Nephron (organoid): Measurements from ENCODE around the gene SLC1A7.

Experiments used
- H3K27ac Mint-ChIP-seq, 3 experiments: 2 replicates each; pipeline ENCODE4 v1.8.0; 2020; ENCODE audit warnings: mixed read lengths in 3 of 3, mild to moderate bottlenecking in 2 of 3, moderate library complexity in 1 of 3
- H3K27me3 Mint-ChIP-seq: 2 replicates; pipeline ENCODE4 v1.8.0; 2021; ENCODE audit warnings: low read depth, mild to moderate bottlenecking, moderate library complexity, mixed read lengths
- H3K36me3 Mint-ChIP-seq: 2 replicates; pipeline ENCODE4 v1.8.0; 2020; ENCODE audit warnings: low read depth, mixed read lengths
- H3K4me1 Mint-ChIP-seq: 2 replicates; pipeline ENCODE4 v1.8.0; 2020; ENCODE audit warnings: mixed read lengths
- H3K4me3 Mint-ChIP-seq, 3 experiments: 2 replicates each; pipeline ENCODE4 v1.8.0; 2020; ENCODE audit warnings: mild to moderate bottlenecking in 3 of 3, mixed read lengths in 3 of 3, moderate library complexity in 2 of 3
- H3K9me3 Mint-ChIP-seq: 2 replicates; pipeline ENCODE4 v1.8.0; 2020; ENCODE audit warnings: mixed read lengths
- CTCF ChIP-seq, 3 experiments: fragments of 200-600 bp; sonication (generic); IDR thresholded peaks; one replicate each; pipeline ENCODE4 v1.5.0; 2021; ENCODE audit warnings: antibody characterized with exemption in 3 of 3; ENCODE audit not compliant: unreplicated experiment in 3 of 3

Gene SLC1A7

GRCh38 chr1:53135735-53136114 lies 6.7 kb downstream of the SLC1A7 start:
- H3K4me3 Mint-ChIP-seq = no peak overlapping the region
- peaks cover 4% of the 10 kb centered on the region for H3K27me3 Mint-ChIP-seq
- H3K4me1 Mint-ChIP-seq = peaks cover 10% of the 10 kb centered on the region
- TF ChIP-seq CTCF (IDR thresholded peaks at IDR 0.05; ENCODE audit: unreplicated experiment in 3 of 3) = no peak
- H3K27ac Mint-ChIP-seq = no peak overlapping the region
- no peaks in the 10 kb centered on the region for H3K36me3 Mint-ChIP-seq
- H3K9me3 Mint-ChIP-seq = peaks cover 12% of the 10 kb centered on the region

- Mint-ChIP-seq H3K27me3 (peaks cover 4% of the 10 kb centered on the region), H3K4me1 (peaks cover 8% of the 10 kb centered on the region), H3K4me3 (no peak overlapping the region), H3K36me3 (no peaks in the 10 kb centered on the region), H3K27ac (no peak overlapping the region), H3K9me3 (peaks cover 12% of the 10 kb centered on the region)
- no peak for TF ChIP-seq CTCF (IDR thresholded peaks at IDR 0.05; ENCODE audit: unreplicated experiment in 3 of 3)
Observed at GRCh38 chr1:53134961-53135734, 7.3 kb downstream of the SLC1A7 start.

GRCh38 chr1:53134042-53134485 lies 8.4 kb downstream of the SLC1A7 start:
- H3K36me3 Mint-ChIP-seq = no peaks in the 10 kb centered on the region
- peaks cover 13% of the 10 kb centered on the region for H3K27me3 Mint-ChIP-seq
- no peak overlapping the region for H3K4me3 Mint-ChIP-seq
- H3K4me1 Mint-ChIP-seq = peaks cover 9% of the 10 kb centered on the region
- H3K9me3 Mint-ChIP-seq = peaks cover 11% of the 10 kb centered on the region
- TF ChIP-seq CTCF (IDR thresholded peaks at IDR 0.05; ENCODE audit: unreplicated experiment in 3 of 3) = no peak
- H3K27ac Mint-ChIP-seq = no peak overlapping the region

- peaks cover 13% of the 10 kb centered on the region for H3K27me3 Mint-ChIP-seq
- TF ChIP-seq CTCF (IDR thresholded peaks at IDR 0.05; ENCODE audit: unreplicated experiment in 3 of 3) = no peak
- H3K9me3 Mint-ChIP-seq = peaks cover 7% of the 10 kb centered on the region
- no peak overlapping the region for H3K27ac Mint-ChIP-seq
- H3K4me3 Mint-ChIP-seq = no peak overlapping the region
- H3K36me3 Mint-ChIP-seq = no peaks in the 10 kb centered on the region
- peaks cover 5% of the 10 kb centered on the region for H3K4me1 Mint-ChIP-seq
Observed at GRCh38 chr1:53133261-53134041, 9.0 kb downstream of the SLC1A7 start.

GRCh38 chr1:53132176-53132575 lies 10.3 kb downstream of the SLC1A7 start:
- TF ChIP-seq CTCF (IDR thresholded peaks at IDR 0.05; ENCODE audit: unreplicated experiment in 3 of 3) = no peak

More at GRCh38 chr1:53132176-53132575, 10.3 kb downstream of the SLC1A7 start:
- no peaks in the 10 kb centered on the region for H3K9me3 Mint-ChIP-seq
- H3K36me3 Mint-ChIP-seq = no peaks in the 10 kb centered on the region
- peaks cover 16% of the 10 kb centered on the region for H3K27me3 Mint-ChIP-seq
- H3K4me1 Mint-ChIP-seq = peaks cover 13% of the 10 kb centered on the region
- no peak overlapping the region for H3K27ac Mint-ChIP-seq
- no peak overlapping the region for H3K4me3 Mint-ChIP-seq
